ENCODE measurements around the gene ANTKMT.
"Not testable (repeated sequence)": the region's sequence is repeated elsewhere in the genome, so short reads cannot be mapped to it uniquely, and the experiment has no call there.

The ANTKMT gene

GRCh38 chr16:739560-740458 is 18.9 kb downstream of the ANTKMT start:
- TF ChIP-seq CTCF (conservative IDR thresholded peaks at IDR 0.05; ENCODE audit: low read length) = no peak
- no peak for DNase-seq (ENCODE audit: low read depth)
- H3K4me3 ChIP-seq (ENCODE audit: low read length) = peak overlapping the region; percentile 73

GRCh38 chr16:740459-740763 is 19.5 kb downstream of the ANTKMT start:
- no peak for TF ChIP-seq CTCF (conservative IDR thresholded peaks at IDR 0.05; ENCODE audit: low read length)
- H3K4me3 ChIP-seq (ENCODE audit: low read length) = peak overlapping the region; percentile 73
- no peak for DNase-seq (ENCODE audit: low read depth)

GRCh38 chr16:740764-741505 is 20.0 kb downstream of the ANTKMT start, which contains the start of gene CIAO3:
TSS of gene CIAO3 (minus strand) at chr16:740997. CDS start at chr16:740985, 12 bp downstream.
- TF ChIP-seq CTCF (conservative IDR thresholded peaks at IDR 0.05; ENCODE audit: low read length) = peak; percentile 50
- H3K4me3 ChIP-seq (ENCODE audit: low read length) = peak within 1 kb of the TSS; percentile 73
- DNase-seq (ENCODE audit: low read depth) = peak; percentile 90

- no peak for DNase-seq (ENCODE audit: low read depth)
- TF ChIP-seq CTCF (conservative IDR thresholded peaks at IDR 0.05; ENCODE audit: low read length) = no peak
- H3K4me3 ChIP-seq (ENCODE audit: low read length) = no peak overlapping the region
These were observed 21.2 kb downstream of the ANTKMT start for GRCh38 chr16:741986-742629.

GRCh38 chr16:742894-743293 is 21.9 kb downstream of the ANTKMT start:
- H3K4me3 ChIP-seq (ENCODE audit: low read length); DNase-seq (ENCODE audit: low read depth): not testable (repeated sequence)

- no peak overlapping the region for H3K4me3 ChIP-seq (ENCODE audit: low read length)
- no peak for DNase-seq (ENCODE audit: low read depth)
- TF ChIP-seq CTCF (conservative IDR thresholded peaks at IDR 0.05; ENCODE audit: low read length) = no peak
These were observed 23.0 kb downstream of the ANTKMT start for GRCh38 chr16:743794-744500.

GRCh38 chr16:745739-746138 is 24.8 kb downstream of the ANTKMT start:
- no peak overlapping the region for H3K4me3 ChIP-seq (ENCODE audit: low read length)
- DNase-seq (ENCODE audit: low read depth) = no peak
- TF ChIP-seq CTCF (conservative IDR thresholded peaks at IDR 0.05; ENCODE audit: low read length) = peak; percentile 8; the same call in 1 of the 2 replicates
